Caco-2 (cell line): ENCODE data around the gene LRG1. TPM values are rescaled to one million over a fixed set of nuclear protein-coding genes. Genes with fewer than 3 reads are reported as not detected.

Experiments
- BruUV-seq: library from RNA; stranded (reverse); fragments of 400-500 nt; replicated peaks from 2 replicates; lab custom pipeline; 2021; lab: Mats Ljungman, UMichigan
- CTCF ChIA-PET: fragments of 300-600 bp; sonication (Branson Sonifier 250); formaldehyde crosslinking; loops from one replicate; lab custom pipeline; 2022; ENCODE audit warnings: antibody characterized with exemption; lab: Charles Lee
- POLR2A ChIA-PET: fragments of 300-600 bp; sonication (Branson Sonifier 250); formaldehyde crosslinking; loops from one replicate; lab custom pipeline; 2022; ENCODE audit warnings: antibody characterized with exemption; lab: Charles Lee
- DNase-seq, 2 experiments: peaks; one replicate each; pipeline versions ENCODE4 v3.0.0 to v3.0.0-alpha.2; 2020 to 2022
- H3K27me3 ChIP-seq: replicated peaks from 2 replicates; pipeline ENCODE4 v1.6.0; 2011; ENCODE audit warnings: low read length; ENCODE audit not compliant: control insufficient read depth, insufficient read depth
- H3K36me3 ChIP-seq: 2 replicates; pipeline ENCODE4 v1.5.1; 2011; ENCODE audit warnings: low read length; ENCODE audit not compliant: control insufficient read depth, insufficient read depth
- H3K4me1 ChIP-seq: fragments of 250-450 bp; sonication (Bioruptor Pico); 2 replicates; pipeline ENCODE4 v1.5.1; 2020; ENCODE audit warnings: mild to moderate bottlenecking
- H3K4me3 ChIP-seq: 2 replicates; pipeline ENCODE4 v1.5.1; 2011; ENCODE audit warnings: low read depth, mild to moderate bottlenecking, control low read depth, low read length
- H3K9me3 ChIP-seq: fragments of 250-450 bp; sonication (Bioruptor Pico); 2 replicates; pipeline ENCODE4 v1.5.1; 2020; ENCODE audit warnings: mild to moderate bottlenecking, moderate library complexity
- H3K27ac Mint-ChIP-seq: one replicate; pipeline ENCODE4 v1.8.0; 2022; ENCODE audit warnings: mixed read lengths; ENCODE audit not compliant: unreplicated experiment
- H3K27me3 Mint-ChIP-seq: one replicate; pipeline ENCODE4 v1.8.0; 2022; ENCODE audit warnings: mixed read lengths; ENCODE audit not compliant: insufficient read depth, unreplicated experiment
- H3K36me3 Mint-ChIP-seq: one replicate; pipeline ENCODE4 v1.8.0; 2022; ENCODE audit warnings: mild to moderate bottlenecking, mixed read lengths; ENCODE audit not compliant: insufficient read depth, unreplicated experiment
- H3K4me1 Mint-ChIP-seq: one replicate; pipeline ENCODE4 v1.8.0; 2022; ENCODE audit warnings: low read depth, mixed read lengths; ENCODE audit not compliant: unreplicated experiment
- H3K4me3 Mint-ChIP-seq: one replicate; pipeline ENCODE4 v1.8.0; 2022; ENCODE audit warnings: mild to moderate bottlenecking, moderate library complexity, mixed read lengths; ENCODE audit not compliant: unreplicated experiment
- H3K9me3 Mint-ChIP-seq: one replicate; pipeline ENCODE4 v1.8.0; 2022; ENCODE audit warnings: mixed read lengths; ENCODE audit not compliant: unreplicated experiment
- CTCF ChIP-seq, 2 experiments: fragments of 200-600 bp in 1 of 2; IDR thresholded peaks; 1 replicate in 1 of 2; 2 replicates in 1 of 2; pipeline versions ENCODE4 v1.5.1 to v1.8.0; 2011 to 2022; ENCODE audit warnings: antibody characterized with exemption in 1 of 2, control low read depth in 1 of 2, inconsistent platforms in 1 of 2, low read depth in 1 of 2, low read length in 1 of 2, mild to moderate bottlenecking in 1 of 2, moderate library complexity in 1 of 2; ENCODE audit not compliant: insufficient read depth in 1 of 2, severe bottlenecking in 1 of 2, unreplicated experiment in 1 of 2
- intact Hi-C: fragments of 100-400 bp; cut with micrococcal nuclease; formaldehyde crosslinking; loops from one replicate; pipeline ENCODE4 v1.10.0; 2022; ENCODE audit not compliant: unreplicated experiment
- total RNA-seq: library from RNA; stranded (reverse); gene quantifications from 2 replicates; pipeline ENCODE4 v1.2.3, GENCODE V29; 2022

LRG1 gene
- total RNA-seq, 1 experiment from 2014 or later = 0.61 TPM

DNA sequence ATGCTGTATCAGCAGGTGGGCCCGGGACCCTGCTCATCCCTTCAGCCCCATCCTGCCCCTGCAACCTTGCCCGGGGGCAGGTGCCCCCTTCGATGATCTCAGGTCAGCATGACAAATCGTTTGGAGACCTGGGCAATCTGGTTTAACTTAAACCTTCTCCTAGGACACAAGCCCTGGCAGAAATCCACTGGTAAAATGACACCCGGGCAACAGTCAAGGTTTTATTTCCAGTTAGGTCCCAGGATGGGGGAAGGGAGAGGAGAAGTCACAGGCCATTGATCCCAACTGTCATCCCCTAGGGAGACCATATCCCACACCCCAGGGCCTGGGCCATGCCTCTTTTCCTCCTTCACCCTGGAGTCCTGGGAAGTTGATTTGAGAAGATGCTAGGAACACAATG, 3.0 kb downstream of the LRG1 start:
- H3K27me3 ChIP-seq = no peaks in the 10 kb centered on the region
- H3K4me3 Mint-ChIP-seq = no peak overlapping the region
- H3K4me3 ChIP-seq = no peak overlapping the region
- no peak overlapping the region for H3K27ac Mint-ChIP-seq
- BruUV-seq = no TSS peak
- no peak for TF ChIP-seq CTCF (IDR thresholded peaks at IDR 0.05; ENCODE audit: insufficient read depth in 1 of 2, low read depth in 1 of 2, low read length in 1 of 2, severe bottlenecking in 1 of 2, unreplicated experiment in 1 of 2)
- no peaks in the 10 kb centered on the region for H3K9me3 Mint-ChIP-seq
- no peaks in the 10 kb centered on the region for H3K4me1 Mint-ChIP-seq
- ChIA-PET POLR2A (no interaction called here), CTCF (no interaction called here)
- no peaks in the 10 kb centered on the region for H3K36me3 ChIP-seq
- no peaks in the 10 kb centered on the region for H3K36me3 Mint-ChIP-seq
- H3K9me3 ChIP-seq = no peaks in the 10 kb centered on the region
- intact Hi-C loops = no loop called here
- peaks cover 10% of the 10 kb centered on the region for H3K4me1 ChIP-seq
- no peak for DNase-seq
- no peaks in the 10 kb centered on the region for H3K27me3 Mint-ChIP-seq

- no peaks in the 10 kb centered on the region for H3K4me1 Mint-ChIP-seq
- peak within 1 kb of the TSS; percentile 56 for H3K4me3 Mint-ChIP-seq
- no peaks in the 10 kb centered on the region for H3K9me3 ChIP-seq
- H3K27me3 ChIP-seq = no peaks in the 10 kb centered on the region
- intact Hi-C loops = no loop called here
- POLR2A ChIA-PET = interaction anchor here (0.6 to 0.7 kb wide), 3 partner anchors 106 to 256 kb away, joined by 3 to 6 read pairs (median 5); partner anchors contain the start of gene FEM1A
- H3K9me3 Mint-ChIP-seq = no peaks in the 10 kb centered on the region
- no peak for TF ChIP-seq CTCF (IDR thresholded peaks at IDR 0.05; ENCODE audit: insufficient read depth in 1 of 2, low read depth in 1 of 2, low read length in 1 of 2, severe bottlenecking in 1 of 2, unreplicated experiment in 1 of 2)
- TSS peak; percentile 38 for BruUV-seq
- no peaks in the 10 kb centered on the region for H3K27me3 Mint-ChIP-seq
- H3K4me3 ChIP-seq = peak within 1 kb of the TSS; percentile 18
- peak; percentile 84 to 85 for DNase-seq
- CTCF ChIA-PET = interaction anchor here (0.6 to 1.9 kb wide), 7 partner anchors 10 to 256 kb away, joined by 3 to 9 read pairs (median 4); partner anchors contain the start of genes FEM1A and HDGFL2
- no peak within 1 kb of the TSS for H3K27ac Mint-ChIP-seq
- no peaks in the 10 kb centered on the region for H3K36me3 Mint-ChIP-seq
- H3K36me3 ChIP-seq = no peaks in the 10 kb centered on the region
- H3K4me1 ChIP-seq = peaks cover 6% of the 10 kb centered on the region
Measured at GRCh38 chr19:4534836-4535658, 4.8 kb downstream of the LRG1 start, which contains the start of gene PLIN5. PLIN5 (minus strand) TSS chr19:4535224; CDS start chr19:4534074, 1,150 bp downstream.

- H3K27me3 ChIP-seq = no peaks in the 10 kb centered on the region
- ChIA-PET CTCF (interaction anchor here (1.9 kb wide), 1 partner anchor 62 kb away, joined by 6 read pairs; the partner anchor contains the start of gene HDGFL2), POLR2A (no interaction called here)
- Mint-ChIP-seq H3K9me3 (no peaks in the 10 kb centered on the region), H3K36me3 (no peaks in the 10 kb centered on the region), H3K27me3 (no peaks in the 10 kb centered on the region), H3K27ac (no peak overlapping the region), H3K4me1 (no peaks in the 10 kb centered on the region), H3K4me3 (peak overlapping the region; percentile 17)
- H3K4me3 ChIP-seq = no peak overlapping the region
- no peaks in the 10 kb centered on the region for H3K9me3 ChIP-seq
- intact Hi-C loops = no loop called here
- H3K4me1 ChIP-seq = peaks cover 4% of the 10 kb centered on the region; the same call in 1 of the 2 replicates
- BruUV-seq = no TSS peak
- DNase-seq = no peak
- H3K36me3 ChIP-seq = no peaks in the 10 kb centered on the region
- TF ChIP-seq CTCF (IDR thresholded peaks at IDR 0.05; ENCODE audit: insufficient read depth in 1 of 2, low read depth in 1 of 2, low read length in 1 of 2, severe bottlenecking in 1 of 2, unreplicated experiment in 1 of 2) = no peak
Measured at GRCh38 chr19:4533835-4534424, 5.9 kb downstream of the LRG1 start.
